ENCODE results near the gene GAL3ST3.

DNA sequence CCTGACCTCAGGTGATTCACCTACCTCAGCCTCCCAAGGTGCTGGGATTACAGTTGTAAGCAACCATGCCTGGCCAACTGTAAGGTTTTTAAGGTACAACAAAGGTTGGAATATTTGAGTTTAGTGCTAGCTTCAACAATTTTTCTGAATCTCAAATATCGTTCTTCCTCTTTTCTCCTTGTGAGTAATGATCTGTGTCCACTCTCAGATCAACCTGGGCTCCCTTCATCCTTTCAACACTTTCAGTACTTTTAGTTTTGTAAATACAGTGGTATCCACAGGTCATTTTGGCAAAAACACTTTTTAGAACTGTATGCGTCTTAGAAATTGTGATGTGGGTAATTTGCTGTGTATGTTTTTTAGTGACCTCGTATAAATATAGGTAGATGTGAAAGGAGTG, 29.0 kb upstream of the GAL3ST3 start:
- TF ChIP-seq POLR2A (IDR thresholded peaks at IDR 0.05) (no peak), EP300 (IDR thresholded peaks at IDR 0.05) (no peak)
- TF ChIP-seq, protein P1, sequence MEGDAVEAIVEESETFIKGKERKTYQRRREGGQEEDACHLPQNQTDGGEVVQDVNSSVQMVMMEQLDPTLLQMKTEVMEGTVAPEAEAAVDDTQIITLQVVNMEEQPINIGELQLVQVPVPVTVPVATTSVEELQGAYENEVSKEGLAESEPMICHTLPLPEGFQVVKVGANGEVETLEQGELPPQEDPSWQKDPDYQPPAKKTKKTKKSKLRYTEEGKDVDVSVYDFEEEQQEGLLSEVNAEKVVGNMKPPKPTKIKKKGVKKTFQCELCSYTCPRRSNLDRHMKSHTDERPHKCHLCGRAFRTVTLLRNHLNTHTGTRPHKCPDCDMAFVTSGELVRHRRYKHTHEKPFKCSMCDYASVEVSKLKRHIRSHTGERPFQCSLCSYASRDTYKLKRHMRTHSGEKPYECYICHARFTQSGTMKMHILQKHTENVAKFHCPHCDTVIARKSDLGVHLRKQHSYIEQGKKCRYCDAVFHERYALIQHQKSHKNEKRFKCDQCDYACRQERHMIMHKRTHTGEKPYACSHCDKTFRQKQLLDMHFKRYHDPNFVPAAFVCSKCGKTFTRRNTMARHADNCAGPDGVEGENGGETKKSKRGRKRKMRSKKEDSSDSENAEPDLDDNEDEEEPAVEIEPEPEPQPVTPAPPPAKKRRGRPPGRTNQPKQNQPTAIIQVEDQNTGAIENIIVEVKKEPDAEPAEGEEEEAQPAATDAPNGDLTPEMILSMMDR (IDR thresholded peaks at IDR 0.05) = no peak

Data from ovary (tissue), 3 donors.